ENCODE measurements around the gene FHOD3.
"Not testable (repeated sequence)": the region's sequence is repeated elsewhere in the genome, so short reads cannot be mapped to it uniquely, and the experiment has no call there.

Gene FHOD3

GRCh38 chr18:36756242-36756641, 458.7 kb downstream of the FHOD3 start:
- no peak for DNase-seq (ENCODE audit: low read depth)

GRCh38 chr18:36757081-36757480, 459.6 kb downstream of the FHOD3 start:
- DNase-seq (ENCODE audit: low read depth), result no peak

- DNase-seq (ENCODE audit: low read depth), result no peak
Measured at GRCh38 chr18:36757991-36758390, 460.5 kb downstream of the FHOD3 start.

- no peak for DNase-seq (ENCODE audit: low read depth)
Measured at GRCh38 chr18:36758623-36759022, 461.1 kb downstream of the FHOD3 start.

- no peak for DNase-seq (ENCODE audit: low read depth)
Measured at GRCh38 chr18:36759167-36759776, 461.8 kb downstream of the FHOD3 start.

- DNase-seq (ENCODE audit: low read depth), result no peak
Measured at GRCh38 chr18:36760598-36760997, 463.1 kb downstream of the FHOD3 start.

- DNase-seq (ENCODE audit: low read depth), result no peak
Measured at GRCh38 chr18:36761186-36761698, 463.7 kb downstream of the FHOD3 start.

GRCh38 chr18:36762074-36762473, 464.6 kb downstream of the FHOD3 start:
- DNase-seq (ENCODE audit: low read depth), result no peak

GRCh38 chr18:36762965-36763364, 465.5 kb downstream of the FHOD3 start:
- not testable (repeated sequence) for DNase-seq (ENCODE audit: low read depth)

- DNase-seq (ENCODE audit: low read depth), result no peak
Measured at GRCh38 chr18:36766836-36767235, 469.3 kb downstream of the FHOD3 start.

- DNase-seq (ENCODE audit: low read depth), result no peak
Measured at GRCh38 chr18:36769172-36769571, 471.7 kb downstream of the FHOD3 start.

- no peak for DNase-seq (ENCODE audit: low read depth)
Measured at GRCh38 chr18:36769611-36770314, 472.2 kb downstream of the FHOD3 start.

- no peak for DNase-seq (ENCODE audit: low read depth)
Measured at GRCh38 chr18:36770315-36770946, 472.9 kb downstream of the FHOD3 start.

GRCh38 chr18:36771245-36771644, 473.7 kb downstream of the FHOD3 start:
- DNase-seq (ENCODE audit: low read depth), result no peak

- no peak for DNase-seq (ENCODE audit: low read depth)
Measured at GRCh38 chr18:36772241-36772723, 474.8 kb downstream of the FHOD3 start.

GRCh38 chr18:36775396-36775795, 477.9 kb downstream of the FHOD3 start:
- DNase-seq (ENCODE audit: low read depth), result no peak

GRCh38 chr18:36776650-36777049, 479.1 kb downstream of the FHOD3 start:
- no peak for DNase-seq (ENCODE audit: low read depth)

GRCh38 chr18:36777566-36777965, 480.1 kb downstream of the FHOD3 start:
- DNase-seq (ENCODE audit: low read depth), result no peak

- no peak for DNase-seq (ENCODE audit: low read depth)
Measured at GRCh38 chr18:36780748-36781147, 483.2 kb downstream of the FHOD3 start.

GRCh38 chr18:36782710-36783109, 485.2 kb downstream of the FHOD3 start:
- DNase-seq (ENCODE audit: low read depth), result no peak

GRCh38 chr18:36783792-36784191, 486.3 kb downstream of the FHOD3 start:
- no peak for DNase-seq (ENCODE audit: low read depth)

GRCh38 chr18:36786686-36787085, 489.2 kb downstream of the FHOD3 start:
- DNase-seq (ENCODE audit: low read depth), result no peak

All from stimulated activated CD8-positive, alpha-beta memory T cell treated with anti-CD3 and anti-CD28 coated beads, Interleukin-12 subunit alpha, Interleukin-12 subunit beta, amount 100 ng/mL, for 4 hours (primary cell).